HG03432 (cell line): Measurements from ENCODE around the gene DNAH2.

Source experiments
- ATAC-seq: cut with Tn5 transposase; IDR thresholded peaks from one replicate; pipeline ENCODE4 v1.9.1; 2021; ENCODE audit warnings: mild to moderate bottlenecking, moderate library complexity; ENCODE audit not compliant: unreplicated experiment

DNAH2 gene

GRCh38 chr17:7816926-7817642 lies 99.5 kb downstream of the DNAH2 start:
- no peak for ATAC-seq

- no peak for ATAC-seq
Measured at GRCh38 chr17:7817643-7817964, 100.1 kb downstream of the DNAH2 start.

GRCh38 chr17:7818026-7818425 lies 100.5 kb downstream of the DNAH2 start:
- ATAC-seq: no peak

GRCh38 chr17:7818746-7819645 lies 101.5 kb downstream of the DNAH2 start:
- no peak for ATAC-seq

- no peak for ATAC-seq
Measured at GRCh38 chr17:7820231-7820630, 102.7 kb downstream of the DNAH2 start.

GRCh38 chr17:7822126-7822525 lies 104.6 kb downstream of the DNAH2 start:
- no peak for ATAC-seq

- no peak for ATAC-seq
Measured at GRCh38 chr17:7823581-7824001, 106.0 kb downstream of the DNAH2 start.

- no peak for ATAC-seq
Measured at GRCh38 chr17:7824021-7824924, 106.7 kb downstream of the DNAH2 start.

GRCh38 chr17:7825206-7825990 lies 107.9 kb downstream of the DNAH2 start:
- ATAC-seq: no peak

GRCh38 chr17:7830616-7831015 lies 113.1 kb downstream of the DNAH2 start:
- no peak for ATAC-seq

GRCh38 chr17:7831233-7831632 lies 113.7 kb downstream of the DNAH2 start:
- ATAC-seq: no peak

- ATAC-seq: no peak
Measured at GRCh38 chr17:7832431-7832830, 114.9 kb downstream of the DNAH2 start.

GRCh38 chr17:7833011-7833794 lies 115.7 kb downstream of the DNAH2 start:
- no peak for ATAC-seq

GRCh38 chr17:7833795-7834541 lies 116.4 kb downstream of the DNAH2 start, which contains the start of gene KDM6B:
KDM6B (plus strand) TSS chr17:7834217; CDS start chr17:7845555, 11,338 bp downstream.
- ATAC-seq: peak; percentile 42

GRCh38 chr17:7834542-7834956 lies 117.0 kb downstream of the DNAH2 start:
- ATAC-seq: peak; percentile 3

GRCh38 chr17:7834957-7835813 lies 117.6 kb downstream of the DNAH2 start:
- ATAC-seq: peak; percentile 46

- ATAC-seq: peak; percentile 37
Measured at GRCh38 chr17:7835814-7836595, 118.5 kb downstream of the DNAH2 start.
